ENCODE results near the gene CSF1.
"Not testable (repeated sequence)": the region's sequence is repeated elsewhere in the genome, so short reads cannot be mapped to it uniquely, and the experiment has no call there.

Gene CSF1

DNA sequence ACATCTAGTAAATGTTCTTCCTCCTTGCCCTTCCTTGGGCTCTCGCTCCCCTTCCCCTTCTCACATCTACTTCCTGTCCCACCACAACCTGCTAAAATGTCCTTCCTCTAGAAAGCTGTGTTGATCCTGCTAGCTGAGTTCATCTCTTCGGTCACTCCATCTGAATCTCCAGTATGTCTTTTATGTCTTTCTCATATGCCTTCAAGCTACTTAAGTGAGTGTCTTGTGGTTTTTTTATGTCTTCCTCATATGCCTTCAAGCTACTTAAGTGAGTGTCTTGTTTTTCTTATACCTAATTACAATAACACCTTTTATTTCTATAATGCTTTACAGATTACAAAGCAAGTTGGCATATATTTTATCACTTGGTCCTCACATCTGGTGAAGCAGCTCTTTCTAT, 33.9 kb downstream of the CSF1 start:
- DNase-seq, result no peak

DNA sequence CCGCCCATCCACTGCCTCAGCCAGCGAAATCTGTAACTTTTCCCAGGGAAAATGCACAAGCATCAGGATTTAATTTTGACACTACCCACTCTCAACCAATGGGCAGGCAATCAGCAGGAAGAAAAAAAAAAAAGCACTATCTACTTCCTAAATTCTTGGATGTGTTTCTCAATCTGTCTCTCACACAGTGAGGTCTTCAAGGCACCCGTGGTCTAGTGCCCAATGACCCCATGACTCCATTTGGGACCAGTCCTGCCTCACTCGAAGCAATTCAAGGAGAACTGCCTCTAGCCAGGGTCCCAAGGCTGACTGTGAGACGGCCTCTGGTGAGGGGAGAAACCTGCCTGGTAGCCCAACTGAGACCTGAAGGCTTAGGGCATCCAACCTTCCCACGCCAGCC, 35.9 kb downstream of the CSF1 start:
- DNase-seq, result no peak

- no peak for DNase-seq
Measured at GRCh38 chr1:109947582-109948284, 37.1 kb downstream of the CSF1 start.

- DNase-seq, result no peak
Measured at GRCh38 chr1:109948285-109948630, 37.6 kb downstream of the CSF1 start.

GRCh38 chr1:109950038-109950437, 39.4 kb downstream of the CSF1 start:
- DNase-seq, result no peak

- no peak for DNase-seq
Measured at GRCh38 chr1:109950509-109950908, 39.9 kb downstream of the CSF1 start.

GRCh38 chr1:109951501-109951900, 40.9 kb downstream of the CSF1 start:
- not testable (repeated sequence) for DNase-seq

DNA sequence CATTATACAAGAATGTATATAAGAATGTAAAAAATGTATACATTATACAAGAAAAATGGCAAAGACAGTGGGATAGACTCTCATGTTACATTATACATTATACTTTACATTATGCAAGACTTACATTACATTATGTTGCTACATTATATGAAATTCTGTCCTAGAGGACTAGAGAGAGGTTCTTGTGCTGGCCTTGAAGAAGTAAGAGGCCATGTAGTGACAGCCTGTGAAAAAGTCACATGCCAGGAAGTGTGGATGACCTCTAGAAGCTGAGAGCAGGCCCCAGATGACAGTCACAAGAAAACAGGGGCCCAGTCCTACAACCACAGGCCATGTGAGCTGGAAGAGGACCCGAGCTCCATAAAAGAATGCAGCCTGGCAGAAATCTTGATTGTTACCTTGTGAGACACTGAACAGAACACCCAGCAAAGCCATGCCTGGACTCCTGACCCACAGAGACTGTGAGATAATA, 43.4 kb downstream of the CSF1 start:
- peak; percentile 13 for DNase-seq

DNA sequence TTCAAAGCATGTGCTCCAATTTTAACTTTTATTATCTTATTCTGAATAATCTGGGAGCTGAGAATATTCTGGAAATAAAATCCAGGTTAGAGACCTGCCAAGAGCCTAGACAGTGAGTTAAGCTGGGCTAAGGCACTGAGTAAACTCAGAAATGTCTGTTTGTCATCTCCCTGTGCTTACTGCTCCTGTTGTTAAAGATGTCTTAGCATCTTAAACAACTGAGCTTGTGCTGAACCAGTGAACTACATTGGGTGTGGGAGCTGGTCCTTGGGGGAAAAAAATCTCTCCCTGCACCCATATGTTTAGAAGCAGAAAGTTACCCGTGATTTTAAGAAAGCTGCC, 49.0 kb downstream of the CSF1 start:
- no peak for DNase-seq

DNA sequence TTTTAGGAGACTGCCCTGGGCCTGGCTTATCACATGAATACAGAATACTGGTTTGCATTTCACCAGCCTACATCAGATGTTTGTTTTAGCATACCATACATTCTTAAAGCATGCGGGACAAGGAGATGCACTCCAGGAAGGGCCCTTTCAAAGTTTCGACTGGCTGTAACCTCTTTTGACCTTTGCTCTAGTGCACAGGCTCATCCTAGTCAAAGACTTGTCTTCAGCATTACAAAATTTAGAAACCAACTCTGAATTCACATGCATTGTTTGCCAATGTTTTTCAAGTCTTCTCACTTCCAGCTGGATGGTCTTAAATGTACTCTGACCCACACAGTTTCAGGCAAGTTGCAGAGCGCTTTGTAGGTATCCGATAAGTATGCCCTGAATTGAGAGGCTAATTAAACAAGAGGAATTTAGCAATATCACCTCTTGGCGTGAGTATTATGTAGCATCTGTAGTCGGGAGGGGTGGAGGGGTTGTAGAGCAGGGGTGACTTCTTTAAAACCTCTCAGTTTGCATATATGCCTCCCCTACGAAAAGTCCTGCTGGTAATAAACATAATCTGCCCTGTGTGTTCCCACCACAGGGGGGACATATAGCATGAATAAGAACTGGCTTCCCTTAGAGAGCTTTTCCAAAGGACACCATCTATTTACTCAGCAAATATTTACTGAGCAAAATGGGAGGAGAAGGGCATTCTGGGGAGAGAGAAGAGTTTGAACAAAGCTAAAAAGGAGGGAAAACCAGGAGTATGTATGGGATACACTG, 49.5 kb downstream of the CSF1 start:
- DNase-seq, result peak; percentile 92

GRCh38 chr1:109960745-109961094, 50.1 kb downstream of the CSF1 start:
- no peak for DNase-seq

DNA sequence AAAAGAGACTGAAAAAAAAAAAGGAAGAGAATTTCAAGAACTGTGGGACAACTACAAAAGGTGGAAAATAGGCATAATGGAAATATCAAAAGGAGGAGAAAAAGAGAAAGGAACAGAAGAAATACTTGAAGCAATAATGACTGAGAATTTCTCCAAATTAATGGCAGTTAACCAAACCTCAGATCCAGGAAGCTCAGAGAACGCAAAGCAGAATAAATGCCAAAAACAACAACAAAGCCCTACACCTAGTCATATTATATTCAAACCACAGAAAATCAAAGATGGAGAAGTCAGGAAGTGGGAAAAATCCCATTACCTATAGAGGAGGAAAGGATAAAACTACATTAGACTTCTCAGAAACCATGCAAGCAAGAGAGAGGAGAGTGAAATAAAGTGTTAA, 53.2 kb downstream of the CSF1 start:
- no peak for DNase-seq

- DNase-seq, result peak; percentile 81
Measured at GRCh38 chr1:109969146-109969829, 58.6 kb downstream of the CSF1 start.

GRCh38 chr1:109969907-109970306, 59.3 kb downstream of the CSF1 start:
- no peak for DNase-seq

DNA sequence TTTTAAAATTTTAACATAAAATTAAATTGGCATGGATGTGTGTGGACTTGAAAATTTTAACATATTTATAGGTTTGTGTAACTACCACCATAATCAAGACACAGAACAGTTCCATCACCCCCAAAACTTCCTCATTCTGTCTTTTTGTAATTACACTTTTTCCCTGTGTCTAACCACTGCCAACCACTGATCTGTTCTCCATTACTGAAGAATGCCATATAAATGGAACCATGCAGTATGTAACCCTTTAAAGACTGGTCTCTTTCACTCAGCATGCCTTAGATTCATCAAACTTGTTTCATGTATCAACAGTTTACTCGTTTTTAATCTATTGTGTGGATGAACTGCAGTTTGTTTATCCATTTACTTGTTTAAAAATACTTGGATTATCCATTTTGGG, 60.9 kb downstream of the CSF1 start:
- DNase-seq, result no peak

GRCh38 chr1:109974191-109974590, 63.5 kb downstream of the CSF1 start:
- DNase-seq, result no peak

- peak; percentile 89 for DNase-seq
Measured at GRCh38 chr1:109975718-109976117, 65.1 kb downstream of the CSF1 start.

GRCh38 chr1:109976762-109977161, 66.1 kb downstream of the CSF1 start:
- peak; percentile 30 for DNase-seq

DNA sequence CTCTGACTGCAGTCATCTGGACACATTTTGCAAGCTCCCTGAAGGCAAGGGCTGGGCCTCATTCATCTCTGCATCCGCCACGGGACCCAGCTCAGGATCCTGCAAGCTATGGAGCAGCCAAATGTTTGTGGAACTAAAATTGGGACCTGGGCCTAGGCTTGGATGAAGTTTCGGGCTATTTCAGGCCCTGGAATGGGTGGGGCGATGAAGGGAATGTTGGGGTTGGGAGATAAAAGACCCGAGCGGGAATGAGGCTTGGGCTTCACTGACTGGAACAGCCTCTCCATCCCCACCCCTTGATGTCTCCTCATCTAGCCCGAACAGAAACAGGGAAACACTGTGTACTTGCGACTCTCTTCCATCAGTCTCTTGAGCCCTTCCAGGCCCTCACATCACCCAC, 66.6 kb downstream of the CSF1 start:
- no peak for DNase-seq

DNA sequence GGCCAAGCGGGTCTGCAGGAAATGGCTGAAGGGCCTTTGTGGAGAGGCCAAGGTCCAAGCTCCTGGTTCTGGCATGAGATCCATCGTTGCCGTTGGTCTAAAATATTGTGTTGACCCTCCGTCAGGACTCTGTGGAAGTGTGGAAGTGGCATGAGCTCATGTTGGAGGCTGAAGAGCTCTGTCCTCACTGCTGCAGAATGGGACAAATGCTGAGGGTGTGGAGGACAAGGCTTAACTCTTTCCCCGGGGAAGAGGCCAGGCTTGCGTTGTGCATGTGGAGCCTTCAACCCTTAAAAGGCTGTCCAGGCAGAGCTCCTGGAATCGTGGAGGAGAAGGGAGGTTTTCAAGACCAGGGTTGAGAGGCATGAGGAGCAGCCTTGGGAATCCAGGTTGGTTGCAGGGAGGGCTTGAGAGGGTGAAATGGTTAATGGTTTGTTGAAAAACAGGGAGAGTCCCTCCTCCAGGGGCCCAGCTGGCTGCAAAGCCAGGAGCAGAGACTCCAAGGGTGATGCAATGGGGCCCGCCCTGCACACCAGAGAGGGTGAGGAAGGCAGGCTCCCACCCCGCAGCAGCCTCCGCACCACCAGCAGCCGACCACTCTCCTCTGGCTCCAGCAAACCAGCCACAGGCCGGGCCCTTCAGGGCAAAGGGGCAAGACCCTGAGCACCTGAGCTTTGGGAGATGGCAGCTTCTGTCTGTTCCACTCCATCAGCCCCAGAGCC, 67.2 kb downstream of the CSF1 start:
- DNase-seq, result no peak

- no peak for DNase-seq
Measured at GRCh38 chr1:109978761-109979488, 68.3 kb downstream of the CSF1 start.

- DNase-seq, result peak; percentile 54
Measured at GRCh38 chr1:109979489-109980091, 68.9 kb downstream of the CSF1 start.
